Parathyroid adenoma (tissue), 2 donors: ENCODE data around the gene CEP120.

Source experiments
- H2AFZ ChIP-seq: fragments of 300-600 bp; sonication (generic); one replicate; pipeline ENCODE4 v1.7.0; 2017; ENCODE audit warnings: antibody characterized with exemption, mild to moderate bottlenecking
- H3K27ac ChIP-seq: fragments of 300-600 bp; sonication (generic); one replicate; pipeline ENCODE4 v1.7.0; 2017
- H3K27me3 ChIP-seq: fragments of 300-600 bp; sonication (generic); one replicate; pipeline ENCODE4 v1.7.0; 2017; ENCODE audit warnings: low read length; ENCODE audit not compliant: control insufficient read depth, insufficient read depth
- H3K36me3 ChIP-seq: fragments of 300-600 bp; sonication (generic); one replicate; pipeline ENCODE4 v1.7.0; 2017; ENCODE audit warnings: low read length; ENCODE audit not compliant: control insufficient read depth, insufficient read depth
- H3K4me1 ChIP-seq: fragments of 300-600 bp; sonication (generic); one replicate; pipeline ENCODE4 v1.7.0; 2017; ENCODE audit warnings: control low read depth
- H3K4me2 ChIP-seq: fragments of 300-600 bp; sonication (generic); one replicate; pipeline ENCODE4 v1.7.0; 2017; ENCODE audit warnings: low read length
- H3K4me3 ChIP-seq: fragments of 300-600 bp; sonication (generic); one replicate; pipeline ENCODE4 v1.7.0; 2017; ENCODE audit warnings: low read depth, low read length
- H3K79me2 ChIP-seq: fragments of 300-600 bp; sonication (generic); one replicate; pipeline ENCODE4 v1.7.0; 2017; ENCODE audit warnings: control low read depth
- H3K9ac ChIP-seq: fragments of 300-600 bp; sonication (generic); one replicate; pipeline ENCODE4 v1.7.0; 2017; ENCODE audit warnings: mild to moderate bottlenecking
- H3K9me3 ChIP-seq: fragments of 300-600 bp; sonication (generic); one replicate; pipeline ENCODE4 v1.7.0; 2017; ENCODE audit warnings: low read length; ENCODE audit not compliant: control insufficient read depth
- CTCF ChIP-seq: fragments of 300-600 bp; sonication (generic); IDR thresholded peaks from one replicate; pipeline ENCODE4 v1.7.0; 2017; ENCODE audit warnings: antibody characterized with exemption, mild to moderate bottlenecking
- donor health status: primary hyperparathyroidism.

The CEP120 gene

GRCh38 chr5:123451047-123451446, 27.8 kb upstream of the CEP120 start:
- no peak for TF ChIP-seq CTCF
- no peak overlapping the region for H3K4me3 ChIP-seq
- H3K27ac ChIP-seq: no peak overlapping the region
- no peaks in the 10 kb centered on the region for H3K36me3 ChIP-seq
- H2AFZ ChIP-seq: no peak overlapping the region
- H3K9ac ChIP-seq: no peak overlapping the region
- no peak overlapping the region for H3K4me2 ChIP-seq
- H3K9me3 ChIP-seq: no peaks in the 10 kb centered on the region
- H3K27me3 ChIP-seq: no peaks in the 10 kb centered on the region
- peaks cover 8% of the 10 kb centered on the region for H3K4me1 ChIP-seq
- H3K79me2 ChIP-seq: no peaks in the 10 kb centered on the region

- TF ChIP-seq CTCF: no peak
- Histone ChIP-seq H3K4me2 (peak overlapping the region; percentile 39), H3K27me3 (no peaks in the 10 kb centered on the region), H3K79me2 (no peaks in the 10 kb centered on the region), H3K4me1 (peaks cover 8% of the 10 kb centered on the region), H3K27ac (no peak overlapping the region), H3K9me3 (no peaks in the 10 kb centered on the region), H3K4me3 (no peak overlapping the region), H3K9ac (no peak overlapping the region), H3K36me3 (no peaks in the 10 kb centered on the region), H2AFZ (peak overlapping the region; percentile 19)
Measured at GRCh38 chr5:123450640-123451039, 27.4 kb upstream of the CEP120 start.

- H3K4me1 ChIP-seq: peaks cover 8% of the 10 kb centered on the region
- H3K79me2 ChIP-seq: no peaks in the 10 kb centered on the region
- no peak overlapping the region for H3K9ac ChIP-seq
- H3K27ac ChIP-seq: no peak overlapping the region
- no peaks in the 10 kb centered on the region for H3K36me3 ChIP-seq
- peak overlapping the region; percentile 28 for H2AFZ ChIP-seq
- H3K4me2 ChIP-seq: peak overlapping the region; percentile 39
- no peak overlapping the region for H3K4me3 ChIP-seq
- H3K9me3 ChIP-seq: no peaks in the 10 kb centered on the region
- no peaks in the 10 kb centered on the region for H3K27me3 ChIP-seq
- no peak for TF ChIP-seq CTCF
Measured at GRCh38 chr5:123450114-123450513, 26.9 kb upstream of the CEP120 start.

DNA sequence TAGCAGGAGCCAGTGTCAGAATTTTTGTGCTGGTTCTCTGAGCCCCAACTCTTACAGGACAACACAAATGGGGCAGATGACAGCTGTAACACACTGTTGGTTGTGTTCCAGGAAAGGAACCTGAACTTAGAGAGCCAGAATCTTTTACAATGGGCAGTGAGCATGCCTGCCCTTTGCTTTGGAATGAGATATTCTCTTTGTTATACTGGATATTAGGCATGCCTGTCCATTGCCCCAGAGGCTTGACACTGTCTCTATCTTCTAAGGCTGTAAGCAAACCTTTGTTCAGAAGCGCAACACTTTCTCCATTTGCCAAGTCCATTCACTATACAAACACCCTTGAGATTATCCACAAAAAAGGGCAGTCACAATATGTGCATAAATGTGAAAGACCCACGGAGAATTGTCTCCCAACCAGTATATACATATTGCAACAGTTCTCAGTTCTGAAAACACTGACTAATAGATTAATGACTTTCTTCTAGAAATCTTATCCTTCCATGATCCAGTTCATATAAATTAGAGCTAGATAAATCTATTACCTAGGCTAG, 26.3 kb upstream of the CEP120 start:
- Histone ChIP-seq H3K9ac (no peak overlapping the region), H3K36me3 (no peaks in the 10 kb centered on the region), H3K79me2 (no peaks in the 10 kb centered on the region), H3K27me3 (no peaks in the 10 kb centered on the region), H2AFZ (peak overlapping the region; percentile 45), H3K27ac (no peak overlapping the region), H3K4me3 (no peak overlapping the region), H3K4me2 (no peak overlapping the region), H3K9me3 (no peaks in the 10 kb centered on the region), H3K4me1 (peaks cover 8% of the 10 kb centered on the region)
- TF ChIP-seq CTCF: no peak

DNA sequence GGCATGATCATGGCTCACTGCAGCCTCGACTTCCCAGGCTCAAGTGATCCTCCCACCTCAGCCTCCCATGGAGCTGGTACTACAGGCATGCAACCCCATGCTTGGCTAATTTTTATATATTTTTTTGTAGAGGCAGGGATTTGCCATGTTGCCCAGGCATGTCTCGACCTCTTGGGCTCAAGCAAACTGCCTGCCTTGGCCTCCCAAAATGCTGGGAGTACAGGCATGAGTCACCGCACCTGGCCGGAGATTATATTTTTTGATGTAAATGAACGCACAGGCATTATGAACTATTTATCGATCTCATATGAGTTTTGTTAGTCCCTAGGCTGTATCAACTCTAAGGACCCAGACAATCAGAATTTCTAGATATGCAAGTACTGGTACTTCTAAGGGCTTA, 25.5 kb upstream of the CEP120 start:
- no peak overlapping the region for H3K27ac ChIP-seq
- peaks cover 8% of the 10 kb centered on the region for H3K4me1 ChIP-seq
- H3K27me3 ChIP-seq: no peaks in the 10 kb centered on the region
- H3K4me3 ChIP-seq: no peak overlapping the region
- no peak overlapping the region for H3K4me2 ChIP-seq
- H3K79me2 ChIP-seq: no peaks in the 10 kb centered on the region
- H3K36me3 ChIP-seq: no peaks in the 10 kb centered on the region
- H3K9ac ChIP-seq: no peak overlapping the region
- no peaks in the 10 kb centered on the region for H3K9me3 ChIP-seq
- H2AFZ ChIP-seq: no peak overlapping the region
- no peak for TF ChIP-seq CTCF
